B cell (primary cell): ENCODE measurements around the gene CAMTA2. TPM values are rescaled to one million over a fixed set of nuclear protein-coding genes. Genes with fewer than 3 reads are reported as not detected.

Source experiments
- ATAC-seq: fragments of 200-7000 bp; cut with Tn5 transposase; one replicate; pipeline ENCODE4 v1.10.0; 2021; ENCODE audit warnings: low read depth, mild to moderate bottlenecking, moderate number of reproducible peaks, moderate library complexity
- CTCF ChIA-PET: fragments of 350-600 bp; sonication (Branson Sonifier 250); formaldehyde crosslinking; loops from one replicate; lab custom pipeline; 2021; ENCODE audit warnings: antibody characterized with exemption, inconsistent platforms; lab: Charles Lee
- POLR2A ChIA-PET: fragments of 350-600 bp; sonication (Branson Sonifier 250); formaldehyde crosslinking; loops from one replicate; lab custom pipeline; 2021; ENCODE audit warnings: antibody characterized with exemption; lab: Charles Lee
- DNase-seq: peaks from one replicate; pipeline ENCODE4 v3.0.0; 2013
- H2AFZ ChIP-seq: 2 replicates; pipeline ENCODE4 v1.6.1; 2012; ENCODE audit warnings: mild to moderate bottlenecking, low read depth, low read length; ENCODE audit not compliant: insufficient read depth, poor library complexity, severe bottlenecking
- H3K27ac ChIP-seq, 2 donors: 1 replicate in 1 of 2; 2 replicates in 1 of 2; pipeline ENCODE4 v1.5.1; 2012 to 2013; ENCODE audit warnings: low read length in 2 of 2, mild to moderate bottlenecking in 2 of 2, moderate library complexity in 1 of 2
- H3K27me3 ChIP-seq, 4 experiments: fragments of 200-600 bp in 1 of 4; sonication (generic) in 1 of 4; replicated peaks in 1 of 4; 1 replicate in 2 of 4; 2 replicates in 2 of 4; pipeline versions ENCODE4 v1.6.1 to v1.7.0; 2013 to 2016; ENCODE audit warnings: low read length in 3 of 4, mild to moderate bottlenecking in 2 of 4, mixed read lengths in 1 of 4, moderate library complexity in 1 of 4; ENCODE audit not compliant: insufficient read depth in 4 of 4, control insufficient read depth in 3 of 4; ENCODE audit errors: control extremely low read depth in 1 of 4
- H3K36me3 ChIP-seq, 2 experiments: replicated peaks in 1 of 2; 1 replicate in 1 of 2; 2 replicates in 1 of 2; pipeline versions ENCODE4 v1.6.1 to v1.7.1; 2013; ENCODE audit warnings: low read length in 1 of 2; ENCODE audit not compliant: insufficient read depth in 2 of 2, control insufficient read depth in 1 of 2; ENCODE audit errors: control extremely low read depth in 1 of 2, extremely low read depth in 1 of 2
- H3K4me1 ChIP-seq, 2 donors: fragments of 200-600 bp in 1 of 2; sonication (generic) in 1 of 2; 1 replicate in 1 of 2; 2 replicates in 1 of 2; pipeline versions ENCODE4 v1.5.1 to v1.6.1; 2013 to 2017; ENCODE audit warnings: low read length in 2 of 2; ENCODE audit not compliant: control insufficient read depth in 2 of 2, insufficient read depth in 2 of 2
- H3K4me2 ChIP-seq: replicated peaks from 2 replicates; pipeline ENCODE3; 2012; ENCODE audit warnings: mild to moderate bottlenecking, low read depth, low read length; ENCODE audit not compliant: poor library complexity, severe bottlenecking
- H3K4me3 ChIP-seq, 5 experiments: fragments of 200-600 bp in 1 of 5; sonication (generic) in 1 of 5; 1 replicate in 3 of 5; 2 replicates in 2 of 5; pipeline versions ENCODE4 v1.5.1 to v1.7.0; 2011 to 2016; ENCODE audit warnings: low read length in 4 of 5, mild to moderate bottlenecking in 4 of 5, low read depth in 2 of 5, control low read depth in 1 of 5, moderate library complexity in 1 of 5; ENCODE audit not compliant: insufficient read depth in 1 of 5; ENCODE audit errors: control extremely low read depth in 1 of 5, extremely low read depth in 1 of 5
- H3K79me2 ChIP-seq: fragments of 200-600 bp; sonication (generic); one replicate; pipeline ENCODE4 v1.6.0; 2016; ENCODE audit warnings: low read length; ENCODE audit not compliant: control insufficient read depth, insufficient read depth
- H3K9ac ChIP-seq: fragments of 200-600 bp; sonication (generic); 2 replicates; pipeline ENCODE4 v1.6.1; 2017; ENCODE audit warnings: mild to moderate bottlenecking, low read length, moderate library complexity
- H3K9me3 ChIP-seq, 3 donors: one replicate each; pipeline versions ENCODE4 v1.6.1 to v1.7.1; 2013; ENCODE audit warnings: low read length in 2 of 3; ENCODE audit not compliant: control insufficient read depth in 2 of 3, insufficient read depth in 1 of 3; ENCODE audit errors: control extremely low read depth in 1 of 3
- H4K20me1 ChIP-seq: 2 replicates; pipeline ENCODE4 v1.6.0; 2012; ENCODE audit warnings: mild to moderate bottlenecking, low read length; ENCODE audit not compliant: insufficient read depth, control insufficient read depth, poor library complexity, severe bottlenecking
- H3K27ac Mint-ChIP-seq: one replicate; pipeline ENCODE4 v1.8.0; 2021; ENCODE audit warnings: mixed read lengths
- H3K27me3 Mint-ChIP-seq: one replicate; pipeline ENCODE4 v1.8.0; 2021; ENCODE audit warnings: mixed read lengths
- H3K4me1 Mint-ChIP-seq: one replicate; pipeline ENCODE4 v1.8.0; 2021; ENCODE audit warnings: mixed read lengths
- H3K4me3 Mint-ChIP-seq: one replicate; pipeline ENCODE4 v1.8.0; 2021; ENCODE audit warnings: mixed read lengths
- H3K9me3 Mint-ChIP-seq: one replicate; pipeline ENCODE4 v1.8.0; 2022; ENCODE audit warnings: mixed read lengths; ENCODE audit not compliant: insufficient read depth
- CTCF ChIP-seq: fragments of 200-600 bp; IDR thresholded peaks from one replicate; pipeline ENCODE4 v1.8.0; 2022; ENCODE audit warnings: antibody characterized with exemption, mild to moderate bottlenecking
- EZH2 ChIP-seq: IDR thresholded peaks from 2 replicates; pipeline ENCODE4 v1.6.1; 2012; ENCODE audit warnings: borderline replicate concordance, low read depth, mild to moderate bottlenecking, moderate library complexity, low read length; ENCODE audit not compliant: insufficient read depth, poor library complexity, severe bottlenecking
- WGBS: methylation state at CpG from one replicate; pipeline ENCODE4 v1.1.5; 2013; ENCODE audit warnings: missing lambda C conversion rate; ENCODE audit not compliant: insufficient coverage; 5-methylcytosine and 5-hydroxymethylcytosine counted together
- intact Hi-C: fragments of 100-400 bp; cut with micrococcal nuclease; formaldehyde crosslinking; loops from one replicate; pipeline ENCODE4 v1.10.0; 2022
- polyA plus RNA-seq: library from polyadenylated mRNA; depleted of rRNA; stranded (reverse); fragments of >200 nt; gene quantifications from 2 replicates; pipeline ENCODE4 v1.2.3, GENCODE V29; 2012
- total RNA-seq, 2 donors: library from RNA; stranded (reverse); fragments of 120-200 nt in 1 of 2; gene quantifications; 1 replicate in 1 of 2; 2 replicates in 1 of 2; pipeline versions ENCODE4 v1.2.3 to v1.2.4, GENCODE V29; 2013 to 2022

Gene CAMTA2
- total and polyA plus RNA-seq, 2 donors (not counting 1 experiment from before 2014, with no cell fraction given) = 48.3 to 57.9 TPM

- H3K9me3 ChIP-seq = no peaks in the 10 kb centered on the region
- no peaks in the 10 kb centered on the region for H4K20me1 ChIP-seq
- 98% methylated on average over 5 of the region's 9 CpGs for WGBS
- H3K4me1 ChIP-seq = peaks cover 12 to 14% of the 10 kb centered on the region in 2 donors
- TF ChIP-seq EZH2 = no peak
- TF ChIP-seq CTCF = no peak
- no peaks in the 10 kb centered on the region for H3K27me3 ChIP-seq
- H3K36me3 ChIP-seq = peaks cover 0 to 60% of the 10 kb centered on the region in 2 experiments
- Mint-ChIP-seq H3K27me3 (no peaks in the 10 kb centered on the region), H3K4me1 (peaks cover 16% of the 10 kb centered on the region), H3K27ac (no peak overlapping the region), H3K4me3 (no peak overlapping the region), H3K9me3 (no peaks in the 10 kb centered on the region)
- POLR2A ChIA-PET = no interaction called here
- H3K4me2 ChIP-seq = no peak overlapping the region
- H3K9ac ChIP-seq = no peak overlapping the region
- intact Hi-C loops = no loop called here
- CTCF ChIA-PET = interaction anchor here (0.6 to 1.9 kb wide), 3 partner anchors 65 to 89 kb away, joined by 3 to 5 read pairs (median 4); partner anchors contain the start of gene CHRNE
- no peak overlapping the region for H3K4me3 ChIP-seq
- H3K79me2 ChIP-seq = peaks cover 7% of the 10 kb centered on the region
- no peak for DNase-seq
- ATAC-seq = no peak
- H2AFZ ChIP-seq = no peak overlapping the region
- H3K27ac ChIP-seq = no peak overlapping the region
Measured at GRCh38 chr17:4974115-4974670, 13.3 kb downstream of the CAMTA2 start.

GRCh38 chr17:4973256-4974114 is 14.0 kb downstream of the CAMTA2 start:
- Histone ChIP-seq H3K9me3 (no peaks in the 10 kb centered on the region), H3K4me1 (peaks cover 10 to 13% of the 10 kb centered on the region in 2 donors), H3K4me2 (no peak overlapping the region), H3K27ac (no peak overlapping the region), H3K79me2 (peaks cover 13% of the 10 kb centered on the region), H2AFZ (no peak overlapping the region), H3K36me3 (peaks cover 0 to 60% of the 10 kb centered on the region in 2 experiments), H4K20me1 (no peaks in the 10 kb centered on the region), H3K9ac (no peak overlapping the region), H3K4me3 (no peak overlapping the region), H3K27me3 (no peaks in the 10 kb centered on the region)
- no peak overlapping the region for H3K27ac Mint-ChIP-seq
- H3K9me3 Mint-ChIP-seq = no peaks in the 10 kb centered on the region
- TF ChIP-seq EZH2 (no peak), CTCF (no peak)
- H3K27me3 Mint-ChIP-seq = no peaks in the 10 kb centered on the region
- ATAC-seq = no peak
- no peak overlapping the region for H3K4me3 Mint-ChIP-seq
- POLR2A ChIA-PET = interaction anchor here (0.5 kb wide), 1 partner anchor 43 kb away, joined by 8 read pairs; no protein-coding TSS in a partner anchor
- DNase-seq = no peak
- 98% methylated on average over 9 of the region's 10 CpGs for WGBS
- intact Hi-C loops = no loop called here
- CTCF ChIA-PET = interaction anchor here (1.4 kb wide), 2 partner anchors 70 to 88 kb away, joined by 4 read pairs; partner anchors contain the start of gene CHRNE
- H3K4me1 Mint-ChIP-seq = peaks cover 10% of the 10 kb centered on the region
